OCI-LY1 (cell line): ENCODE measurements around the gene SNRPA1.

ENCODE experiments used
- H2AFZ ChIP-seq: fragments of 200-600 bp; sonication (generic), shearing (Covaris generic); 2 replicates; pipeline ENCODE4 v1.6.0; 2014; ENCODE audit warnings: antibody characterized with exemption, mild to moderate bottlenecking, low read length
- H3F3A ChIP-seq: fragments of 200-600 bp; sonication (generic), shearing (Covaris generic); 2 replicates; pipeline ENCODE4 v1.6.0; 2014; ENCODE audit warnings: mild to moderate bottlenecking, antibody characterized with exemption, low read length, moderate library complexity; ENCODE audit not compliant: insufficient read depth
- H3K27ac ChIP-seq: fragments of 200-600 bp; sonication (generic); 2 replicates; pipeline ENCODE4 v1.5.1; 2014; ENCODE audit warnings: low read length, mixed run types, mild to moderate bottlenecking, low read depth; ENCODE audit not compliant: poor library complexity, severe bottlenecking
- H3K27me3 ChIP-seq: fragments of 200-600 bp; sonication (generic); 2 replicates; pipeline ENCODE4 v1.6.0; 2014; ENCODE audit warnings: antibody characterized with exemption, mild to moderate bottlenecking, low read length, moderate library complexity; ENCODE audit not compliant: insufficient read depth
- H3K36me3 ChIP-seq: fragments of 200-600 bp; sonication (generic); 2 replicates; pipeline ENCODE4 v1.6.1; 2014; ENCODE audit warnings: mild to moderate bottlenecking, antibody characterized with exemption, low read length, moderate library complexity, mixed read lengths; ENCODE audit not compliant: insufficient read depth
- H3K4me1 ChIP-seq: fragments of 200-600 bp; sonication (generic); 2 replicates; pipeline ENCODE4 v1.5.1; 2014; ENCODE audit warnings: mild to moderate bottlenecking, low read length, moderate library complexity; ENCODE audit not compliant: insufficient read depth, severe bottlenecking
- H3K4me2 ChIP-seq: fragments of 200-600 bp; sonication (generic), shearing (Covaris generic); 2 replicates; pipeline ENCODE4 v1.6.1; 2014; ENCODE audit warnings: low read length
- H3K4me3 ChIP-seq: fragments of 200-600 bp; sonication (generic); 2 replicates; pipeline ENCODE4 v1.5.1; 2014; ENCODE audit warnings: low read length, low read depth, mild to moderate bottlenecking, mixed read lengths; ENCODE audit not compliant: poor library complexity, severe bottlenecking
- H3K79me2 ChIP-seq: fragments of 200-600 bp; shearing (Covaris generic); 2 replicates; pipeline ENCODE4 v1.6.1; 2016; ENCODE audit warnings: mixed run types, low read length, mixed read lengths; ENCODE audit not compliant: insufficient read depth
- H3K9ac ChIP-seq: fragments of 200-600 bp; sonication (generic), shearing (Covaris generic); 2 replicates; pipeline ENCODE4 v1.6.1; 2014; ENCODE audit warnings: mild to moderate bottlenecking, low read length, mixed read lengths
- H3K9me2 ChIP-seq: fragments of 200-600 bp; sonication (generic), shearing (Covaris generic); 2 replicates; pipeline ENCODE4 v1.6.1; 2014; ENCODE audit warnings: low read depth, mild to moderate bottlenecking, low read length, mixed read lengths
- H3K9me3 ChIP-seq: fragments of 200-600 bp; shearing (Covaris generic); 2 replicates; pipeline ENCODE4 v1.6.1; 2014; ENCODE audit warnings: low read length, mixed read lengths
- H4K20me1 ChIP-seq: fragments of 200-600 bp; sonication (generic), shearing (Covaris generic); 2 replicates; pipeline ENCODE4 v1.6.0; 2016; ENCODE audit warnings: mild to moderate bottlenecking, low read length; ENCODE audit not compliant: insufficient read depth
- CTCF ChIP-seq: fragments of 200-600 bp; sonication (generic), shearing (Covaris generic); IDR thresholded peaks from 2 replicates; pipeline ENCODE4 v1.5.1; 2017; ENCODE audit warnings: mild to moderate bottlenecking, antibody characterized with exemption, low read length, moderate library complexity, mixed read lengths
- EZH2 ChIP-seq: fragments of 200-600 bp; sonication (generic), shearing (Covaris generic); IDR thresholded peaks from 2 replicates; pipeline ENCODE4 v1.8.0; 2017; ENCODE audit warnings: borderline replicate concordance, mixed run types, mild to moderate bottlenecking, antibody characterized with exemption, low read length, moderate library complexity, mixed read lengths

SNRPA1 gene

GRCh38 chr15:101244889-101245668 is 50.0 kb downstream of the SNRPA1 start:
- no peaks in the 10 kb centered on the region for H4K20me1 ChIP-seq
- peaks cover 38% of the 10 kb centered on the region for H3K4me1 ChIP-seq

GRCh38 chr15:101244036-101244781 is 50.8 kb downstream of the SNRPA1 start:
- no peak overlapping the region for H2AFZ ChIP-seq
- no peak overlapping the region for H3K4me3 ChIP-seq
- no peaks in the 10 kb centered on the region for H3K79me2 ChIP-seq
- H3K36me3 ChIP-seq = peaks cover 6% of the 10 kb centered on the region; the same call in 1 of the 2 replicates
- H3K9ac ChIP-seq = no peak overlapping the region
- no peaks in the 10 kb centered on the region for H3K27me3 ChIP-seq
- peak overlapping the region; percentile 5; the same call in 1 of the 2 replicates for H3K4me2 ChIP-seq
- no peak overlapping the region for H3K27ac ChIP-seq
- H3K4me1 ChIP-seq = peaks cover 37% of the 10 kb centered on the region
- no peaks in the 10 kb centered on the region for H3K9me3 ChIP-seq
- no peaks in the 10 kb centered on the region for H4K20me1 ChIP-seq
- no peaks in the 10 kb centered on the region for H3K9me2 ChIP-seq
- TF ChIP-seq CTCF (no peak), EZH2 (no peak)
- H3F3A ChIP-seq = no peaks in the 10 kb centered on the region

More at GRCh38 chr15:101244889-101245668, 50.0 kb downstream of the SNRPA1 start:
- Histone ChIP-seq H3K79me2 (no peaks in the 10 kb centered on the region), H3K9ac (no peak overlapping the region), H3K36me3 (peaks cover 6% of the 10 kb centered on the region; the same call in 1 of the 2 replicates), H3K4me3 (no peak overlapping the region), H3K4me2 (no peak overlapping the region), H2AFZ (no peak overlapping the region), H3K9me2 (no peaks in the 10 kb centered on the region), H3K27me3 (peaks cover under 1% of the 10 kb centered on the region; the same call in 1 of the 2 replicates), H3K27ac (no peak overlapping the region), H3K9me3 (no peaks in the 10 kb centered on the region), H3F3A (no peaks in the 10 kb centered on the region)
- TF ChIP-seq EZH2 = no peak
- no peak for TF ChIP-seq CTCF

GRCh38 chr15:101243420-101243819 is 51.6 kb downstream of the SNRPA1 start:
- Histone ChIP-seq H3K27ac (no peak overlapping the region), H3K9ac (no peak overlapping the region), H3K9me2 (no peaks in the 10 kb centered on the region), H4K20me1 (no peaks in the 10 kb centered on the region), H2AFZ (no peak overlapping the region), H3K4me3 (no peak overlapping the region), H3K79me2 (no peaks in the 10 kb centered on the region), H3F3A (no peaks in the 10 kb centered on the region), H3K4me1 (peaks cover 37% of the 10 kb centered on the region), H3K4me2 (no peak overlapping the region), H3K36me3 (peaks cover 6% of the 10 kb centered on the region; the same call in 1 of the 2 replicates), H3K27me3 (no peaks in the 10 kb centered on the region), H3K9me3 (no peaks in the 10 kb centered on the region)
- TF ChIP-seq CTCF (no peak), EZH2 (no peak)
